Keratinocyte (primary cell): ENCODE measurements around the gene SCP2D1. TPM values are rescaled to one million over a fixed set of nuclear protein-coding genes. Genes with fewer than 3 reads are reported as not detected.

ENCODE experiments used
- DNase-seq: peaks from one replicate; pipeline ENCODE4 v3.0.0-alpha.2; 2011; ENCODE audit warnings: low read depth, missing footprints, low spot score
- FAIRE-seq: peaks from 2 replicates; lab custom pipeline; 2011; peaks lifted over from hg19 to GRCh38; lab: Jason Lieb, UNC
- H2AFZ ChIP-seq: 2 replicates; pipeline ENCODE4 v1.6.0; 2012; ENCODE audit warnings: low read length, control low read depth, inconsistent platforms; ENCODE audit not compliant: control insufficient read depth
- H3K27ac ChIP-seq: 2 replicates; pipeline ENCODE4 v1.5.1; 2011; ENCODE audit warnings: low read length; ENCODE audit not compliant: control insufficient read depth, insufficient read depth
- H3K27me3 ChIP-seq: 3 replicates; pipeline ENCODE4 v1.6.0; 2011; ENCODE audit warnings: low read length; ENCODE audit not compliant: control insufficient read depth, insufficient read depth; ENCODE audit errors: extremely low read depth
- H3K36me3 ChIP-seq, 2 experiments: 2 replicates in 1 of 2; 3 replicates in 1 of 2; pipeline ENCODE4 v1.5.1; 2011; ENCODE audit warnings: low read length in 2 of 2, mild to moderate bottlenecking in 1 of 2; ENCODE audit not compliant: control insufficient read depth in 2 of 2, insufficient read depth in 2 of 2; ENCODE audit errors: extremely low read depth in 1 of 2
- H3K4me1 ChIP-seq: 3 replicates; pipeline ENCODE4 v1.5.1; 2011; ENCODE audit warnings: low read length; ENCODE audit not compliant: control insufficient read depth, insufficient read depth; ENCODE audit errors: extremely low read depth
- H3K4me2 ChIP-seq: 3 replicates; pipeline ENCODE4 v1.6.0; 2011; ENCODE audit warnings: low read depth, low read length; ENCODE audit not compliant: control insufficient read depth, insufficient read depth; ENCODE audit errors: extremely low read depth
- H3K4me3 ChIP-seq, 3 experiments: fragments of 200-600 bp in 1 of 3; sonication (generic) in 1 of 3; 2 replicates in 2 of 3; 3 replicates in 1 of 3; pipeline ENCODE4 v1.5.1; 2011 to 2016; ENCODE audit warnings: low read length in 3 of 3, mild to moderate bottlenecking in 3 of 3, control low read depth in 2 of 3, inconsistent platforms in 1 of 3, low read depth in 1 of 3, mixed read lengths in 1 of 3, mixed run types in 1 of 3, moderate library complexity in 1 of 3; ENCODE audit not compliant: control insufficient read depth in 2 of 3, insufficient read depth in 2 of 3; ENCODE audit errors: extremely low read depth in 1 of 3
- H3K79me2 ChIP-seq: 2 replicates; pipeline ENCODE4 v1.6.0; 2012; ENCODE audit warnings: low read length; ENCODE audit not compliant: control insufficient read depth, insufficient read depth
- H3K9ac ChIP-seq: 3 replicates; pipeline ENCODE4 v1.6.0; 2011; ENCODE audit warnings: low read length; ENCODE audit not compliant: control insufficient read depth, insufficient read depth; ENCODE audit errors: extremely low read depth
- H3K9me1 ChIP-seq: 3 replicates; pipeline ENCODE4 v1.6.0; 2011; ENCODE audit warnings: low read length; ENCODE audit not compliant: control insufficient read depth, insufficient read depth; ENCODE audit errors: extremely low read depth
- H3K9me3 ChIP-seq: 2 replicates; pipeline ENCODE4 v1.5.1; 2012; ENCODE audit warnings: low read depth, low read length; ENCODE audit not compliant: control insufficient read depth
- H4K20me1 ChIP-seq: 3 replicates; pipeline ENCODE4 v1.6.0; 2011; ENCODE audit warnings: low read length; ENCODE audit not compliant: control insufficient read depth, insufficient read depth; ENCODE audit errors: extremely low read depth
- EZH2 ChIP-seq: IDR thresholded peaks from one replicate; pipeline ENCODE4 v1.6.1; 2012; ENCODE audit warnings: inconsistent platforms, mild to moderate bottlenecking, low read length, moderate library complexity
- dilution Hi-C: fragments of 300-500 bp; cut with MboI; formaldehyde crosslinking; loops from one replicate; pipeline ENCODE4 v1.7.0; 2020; ENCODE audit warnings: low sequenced_read_pairs; ENCODE audit not compliant: extremely low pct_ligation_motif_present
- polyA plus RNA-seq, 5 experiments: library from polyadenylated mRNA; depleted of rRNA in 3 of 5; stranded (reverse) in 3 of 5; stranded (forward) in 1 of 5; unstranded in 1 of 5; fragments of >200 nt; gene quantifications; 1 replicate in 1 of 5; 2 replicates in 3 of 5; 3 replicates in 1 of 5; pipeline versions ENCODE4 v1.2.1 to v1.2.3, GENCODE V29; 2011 to 2012; ENCODE audit warnings: missing spikeins in 2 of 5, low read depth in 1 of 5, low replicate concordance in 1 of 5
- TF ChIP-seq, protein P1 (sequence below), 3 experiments: IDR thresholded peaks in 1 of 3; conservative IDR thresholded peaks in 1 of 3; optimal IDR thresholded peaks in 1 of 3; 2 replicates in 2 of 3; 3 replicates in 1 of 3; pipeline versions ENCODE3 to v1.5.1; 2011; ENCODE audit warnings: low read length in 3 of 3, mild to moderate bottlenecking in 3 of 3, moderate library complexity in 2 of 3, control low read depth in 1 of 3, inconsistent platforms in 1 of 3; ENCODE audit not compliant: insufficient read depth in 2 of 3; ENCODE audit errors: extremely low read depth in 1 of 3

The SCP2D1 gene
- polyA plus RNA-seq, 1 donor (not counting 4 experiments of a cell fraction or from before 2014, with no cell fraction given): not detected

DNA sequence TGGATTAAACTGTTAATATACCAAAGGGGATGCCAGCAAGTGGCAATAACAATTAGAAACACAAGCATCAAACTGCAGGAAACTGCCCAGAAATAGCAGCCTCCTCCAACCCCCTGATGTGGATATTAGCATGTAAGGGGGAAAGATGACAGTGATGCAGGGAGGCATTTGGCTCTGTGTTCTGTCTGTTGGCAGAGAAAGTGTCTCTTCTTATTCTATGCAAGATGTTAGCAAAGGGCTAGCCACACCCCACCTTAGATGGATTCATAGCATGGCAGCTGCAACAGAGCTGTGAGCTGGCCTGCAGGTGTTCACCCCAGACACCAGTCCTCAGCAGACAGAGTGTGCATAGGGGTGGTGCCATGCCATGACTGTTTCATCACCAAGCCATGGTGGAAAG is 38.0 kb downstream of the SCP2D1 start:
- no peak for DNase-seq
- H3K27me3 ChIP-seq: no peaks in the 10 kb centered on the region
- FAIRE-seq: no peak

DNA sequence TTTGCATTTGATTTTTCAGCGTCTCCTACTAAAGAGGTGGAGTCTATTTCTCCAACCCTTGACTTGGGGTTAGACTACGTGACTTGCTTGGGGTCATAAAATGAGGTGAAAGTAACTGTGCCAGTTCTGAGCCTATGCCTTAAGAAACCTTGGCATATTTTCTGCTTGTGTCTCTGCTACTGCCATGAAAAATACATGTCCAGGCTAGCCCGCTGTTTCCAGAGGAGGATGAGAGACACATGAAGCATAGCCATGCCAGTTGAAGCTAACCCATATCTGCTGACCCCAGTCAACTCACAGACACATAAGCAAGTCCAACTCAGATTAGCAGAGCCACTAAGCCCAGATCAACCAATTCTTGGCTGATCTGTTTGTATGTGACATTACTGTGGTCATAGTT is 38.7 kb downstream of the SCP2D1 start:
- Histone ChIP-seq H3K4me3 (no peak overlapping the region), H3K36me3 (no peaks in the 10 kb centered on the region), H3K9ac (no peak overlapping the region), H3K9me1 (no peaks in the 10 kb centered on the region), H3K27me3 (no peaks in the 10 kb centered on the region), H3K9me3 (peaks cover 2% of the 10 kb centered on the region), H3K79me2 (no peaks in the 10 kb centered on the region), H3K4me2 (peak overlapping the region; percentile 70), H3K4me1 (peaks cover 22% of the 10 kb centered on the region), H3K27ac (no peak overlapping the region), H2AFZ (peak overlapping the region; percentile 81), H4K20me1 (no peaks in the 10 kb centered on the region)
- dilution Hi-C loops: no loop called here
- no peak for TF ChIP-seq EZH2
- TF ChIP-seq, protein P1, sequence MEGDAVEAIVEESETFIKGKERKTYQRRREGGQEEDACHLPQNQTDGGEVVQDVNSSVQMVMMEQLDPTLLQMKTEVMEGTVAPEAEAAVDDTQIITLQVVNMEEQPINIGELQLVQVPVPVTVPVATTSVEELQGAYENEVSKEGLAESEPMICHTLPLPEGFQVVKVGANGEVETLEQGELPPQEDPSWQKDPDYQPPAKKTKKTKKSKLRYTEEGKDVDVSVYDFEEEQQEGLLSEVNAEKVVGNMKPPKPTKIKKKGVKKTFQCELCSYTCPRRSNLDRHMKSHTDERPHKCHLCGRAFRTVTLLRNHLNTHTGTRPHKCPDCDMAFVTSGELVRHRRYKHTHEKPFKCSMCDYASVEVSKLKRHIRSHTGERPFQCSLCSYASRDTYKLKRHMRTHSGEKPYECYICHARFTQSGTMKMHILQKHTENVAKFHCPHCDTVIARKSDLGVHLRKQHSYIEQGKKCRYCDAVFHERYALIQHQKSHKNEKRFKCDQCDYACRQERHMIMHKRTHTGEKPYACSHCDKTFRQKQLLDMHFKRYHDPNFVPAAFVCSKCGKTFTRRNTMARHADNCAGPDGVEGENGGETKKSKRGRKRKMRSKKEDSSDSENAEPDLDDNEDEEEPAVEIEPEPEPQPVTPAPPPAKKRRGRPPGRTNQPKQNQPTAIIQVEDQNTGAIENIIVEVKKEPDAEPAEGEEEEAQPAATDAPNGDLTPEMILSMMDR (optimal IDR thresholded peaks at IDR 0.05 in 1 of 3, IDR thresholded peaks at IDR 0.05 in 1 of 3, conservative IDR thresholded peaks at IDR 0.05 in 1 of 3; ENCODE audit: extremely low read depth in 1 of 3, insufficient read depth in 2 of 3, low read length in 3 of 3): no peak
- DNase-seq (peak; percentile 28), FAIRE-seq (peak; percentile 89)

More for the DNA sequence above, 38.0 kb downstream of the SCP2D1 start:
- TF ChIP-seq, protein P1 (optimal IDR thresholded peaks at IDR 0.05 in 1 of 3, IDR thresholded peaks at IDR 0.05 in 1 of 3, conservative IDR thresholded peaks at IDR 0.05 in 1 of 3; ENCODE audit: extremely low read depth in 1 of 3, insufficient read depth in 2 of 3, low read length in 3 of 3): no peak
- no peak for TF ChIP-seq EZH2
- no peaks in the 10 kb centered on the region for H4K20me1 ChIP-seq
- dilution Hi-C loops: no loop called here
- H3K9ac ChIP-seq: no peak overlapping the region
- no peaks in the 10 kb centered on the region for H3K9me1 ChIP-seq
- H3K9me3 ChIP-seq: peaks cover 2% of the 10 kb centered on the region
- no peak overlapping the region for H3K4me3 ChIP-seq
- no peaks in the 10 kb centered on the region for H3K36me3 ChIP-seq
- H2AFZ ChIP-seq: peak overlapping the region; percentile 81
- peak overlapping the region; percentile 70 for H3K4me2 ChIP-seq
- no peaks in the 10 kb centered on the region for H3K79me2 ChIP-seq
- no peak overlapping the region for H3K27ac ChIP-seq
- peaks cover 21% of the 10 kb centered on the region for H3K4me1 ChIP-seq
